Aorta (tissue), 5 donors: Measurements from ENCODE around the gene TADA1. TPM values are rescaled to one million over a fixed set of nuclear protein-coding genes. Genes with fewer than 3 reads are reported as not detected.
A peak's percentile ranks its signal among the peaks of the same experiment; 100 is the strongest.
"Not testable (repeated sequence)": the region's sequence is repeated elsewhere in the genome, so short reads cannot be mapped to it uniquely, and the experiment has no call there.

Experiments used
- ATAC-seq: fragments of 200-7000 bp; cut with Tn5 transposase; one replicate; pipeline ENCODE4 v1.9.1; 2022; ENCODE audit warnings: moderate library complexity; ENCODE audit not compliant: low FRiP score
- DNase-seq, 2 donors: peaks; one replicate each; pipeline ENCODE4 v3.0.0-alpha.2; 2020
- H3K27ac ChIP-seq, 2 donors: one replicate each; pipeline ENCODE4 v1.5.1; 2013; ENCODE audit warnings: low read length in 2 of 2, mild to moderate bottlenecking in 2 of 2, moderate library complexity in 2 of 2, control low read depth in 1 of 2, inconsistent platforms in 1 of 2, low read depth in 1 of 2
- H3K27me3 ChIP-seq, 2 donors: one replicate each; pipeline ENCODE4 v1.6.1; 2013; ENCODE audit warnings: control low read depth in 1 of 2, low read length in 1 of 2, mild to moderate bottlenecking in 1 of 2, moderate library complexity in 1 of 2; ENCODE audit not compliant: insufficient read depth in 2 of 2, control insufficient read depth in 1 of 2
- H3K36me3 ChIP-seq, 2 donors: one replicate each; pipeline ENCODE4 v1.6.1; 2013; ENCODE audit warnings: control low read depth in 1 of 2, low read length in 1 of 2, mild to moderate bottlenecking in 1 of 2; ENCODE audit not compliant: insufficient read depth in 2 of 2, control insufficient read depth in 1 of 2
- H3K4me1 ChIP-seq, 2 donors: one replicate each; pipeline ENCODE4 v1.6.1; 2013; ENCODE audit warnings: low read length in 2 of 2, control low read depth in 1 of 2, mild to moderate bottlenecking in 1 of 2, moderate library complexity in 1 of 2; ENCODE audit not compliant: insufficient read depth in 2 of 2, control insufficient read depth in 1 of 2
- H3K4me3 ChIP-seq, 2 donors: one replicate each; pipeline ENCODE4 v1.5.1; 2013; ENCODE audit warnings: low read length in 2 of 2, control low read depth in 1 of 2, mild to moderate bottlenecking in 1 of 2
- H3K9me3 ChIP-seq: one replicate; pipeline ENCODE4 v1.6.1; 2013; ENCODE audit warnings: mild to moderate bottlenecking, low read length; ENCODE audit not compliant: control insufficient read depth
- WGBS, 2 donors: extraction: QIAGEN DNeasy Blood & Tissue Kit; methylation state at CpG; one replicate each; pipeline ENCODE4 v1.1.7; 2013; 5-methylcytosine and 5-hydroxymethylcytosine counted together
- intact Hi-C, 2 donors: fragments of 100-400 bp; cut with DNase I; formaldehyde crosslinking; loops; one replicate each; pipeline versions ENCODE4 v1.14.2 to v1.15.0; 2022
- polyA plus RNA-seq, 2 donors: library from polyadenylated mRNA; stranded (reverse); fragments of 200-250 nt; gene quantifications; one replicate each; pipeline ENCODE4 v1.2.3, GENCODE V29; 2013
- total RNA-seq, 2 donors: library from RNA; stranded (reverse); fragmentation: NEBNext Ultra II Directional; extraction: Animal tissue kit (Norgen Biotek cat#: 25700); gene quantifications; one replicate each; pipeline ENCODE4 v1.2.1, GENCODE V29; 2021
- donor health status: healthy with polysubstance abuse.
- donor health status: Bipolar disorder and iron deficiency.
- donor health status: DM: no; HTN: no; CAD: no.
- donor health status: DM: no; HTN: no; CAD: no.
- donor health status: DM: yes; HTN: yes; CAD: no.

Gene TADA1
- total and polyA plus RNA-seq, 4 donors = 6.1 to 9.4 (median 6.6) TPM

- Histone ChIP-seq H3K36me3 (no peaks in the 10 kb centered on the region), H3K4me1 (no peaks in the 10 kb centered on the region), H3K4me3 (no peak overlapping the region), H3K27me3 (no peaks in the 10 kb centered on the region), H3K9me3 (no peaks in the 10 kb centered on the region), H3K27ac (no peak overlapping the region)
- ATAC-seq = no peak
- WGBS, 2 donors = 65 to 83% methylated on average over 2 of the region's 2 CpGs
- intact Hi-C loops = no loop called here
- no peak for DNase-seq
Measured at GRCh38 chr1:166882893-166883292, 6.8 kb upstream of the TADA1 start.

GRCh38 chr1:166878173-166878917 is 2.3 kb upstream of the TADA1 start:
- DNase-seq, H3K36me3 ChIP-seq, ATAC-seq, H3K9me3 ChIP-seq, intact Hi-C loops, H3K27ac ChIP-seq, H3K27me3 ChIP-seq, H3K4me3 ChIP-seq, H3K4me1 ChIP-seq: not testable (repeated sequence)
- 96 to 97% methylated on average over 15 to 19 of the region's 21 CpGs for WGBS, 2 donors

- peak overlapping the region in 1 of 2 donors; percentile 38 for H3K4me3 ChIP-seq
- WGBS, 2 donors = 0% methylated on average over 7 of the region's 7 CpGs
- intact Hi-C loops = loop anchor here in 1 of 2 donors (2.0 kb wide), 1 partner anchor 38 kb away; the partner anchor contains the start of gene POGK
- H3K9me3 ChIP-seq = no peaks in the 10 kb centered on the region
- ATAC-seq (no peak), DNase-seq (no peak)
- no peaks in the 10 kb centered on the region for H3K27me3 ChIP-seq
- H3K4me1 ChIP-seq = no peaks in the 10 kb centered on the region
- no peaks in the 10 kb centered on the region for H3K36me3 ChIP-seq
- no peak overlapping the region for H3K27ac ChIP-seq
Measured at GRCh38 chr1:166876540-166876838, 425 bp upstream of the TADA1 start.

- intact Hi-C loops = no loop called here
- H3K27ac ChIP-seq = peak overlapping the region in 1 of 2 donors; percentile 37
- no peaks in the 10 kb centered on the region for H3K4me1 ChIP-seq
- WGBS, 2 donors = 33 to 38% methylated on average over 8 of the region's 8 CpGs
- no peak for DNase-seq
- no peaks in the 10 kb centered on the region for H3K36me3 ChIP-seq
- H3K9me3 ChIP-seq = no peaks in the 10 kb centered on the region
- peak overlapping the region; percentile 52 to 95 for H3K4me3 ChIP-seq
- no peak for ATAC-seq
- no peaks in the 10 kb centered on the region for H3K27me3 ChIP-seq
Measured at GRCh38 chr1:166875302-166875733, 746 bp downstream of the TADA1 start.

DNA sequence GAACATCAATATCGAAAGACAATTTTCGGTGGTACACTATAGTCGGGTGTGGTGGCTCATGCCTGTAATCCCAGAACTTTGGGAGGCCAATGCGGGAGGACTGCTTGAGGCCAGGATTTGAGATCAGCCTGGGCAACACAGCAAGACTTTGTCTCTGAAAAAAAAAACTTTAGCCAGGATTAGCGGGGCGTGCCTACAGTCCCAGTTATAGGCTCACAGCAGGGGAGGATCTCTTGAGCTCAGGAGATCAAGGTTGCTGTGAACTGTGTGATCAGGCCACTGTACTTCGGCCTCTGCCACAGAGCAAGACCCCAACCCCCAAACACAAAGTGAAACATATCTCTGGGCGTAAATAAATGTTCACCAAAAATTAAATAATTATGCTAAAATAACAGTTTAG is 1.6 kb downstream of the TADA1 start:
- Histone ChIP-seq H3K4me1 (no peaks in the 10 kb centered on the region), H3K9me3 (no peaks in the 10 kb centered on the region), H3K27ac (no peak overlapping the region), H3K4me3 (no peak overlapping the region), H3K27me3 (no peaks in the 10 kb centered on the region), H3K36me3 (no peaks in the 10 kb centered on the region)
- ATAC-seq (no peak), DNase-seq (no peak)
- 96 to 99% methylated on average over 8 of the region's 8 CpGs for WGBS, 2 donors
- intact Hi-C loops = no loop called here

DNA sequence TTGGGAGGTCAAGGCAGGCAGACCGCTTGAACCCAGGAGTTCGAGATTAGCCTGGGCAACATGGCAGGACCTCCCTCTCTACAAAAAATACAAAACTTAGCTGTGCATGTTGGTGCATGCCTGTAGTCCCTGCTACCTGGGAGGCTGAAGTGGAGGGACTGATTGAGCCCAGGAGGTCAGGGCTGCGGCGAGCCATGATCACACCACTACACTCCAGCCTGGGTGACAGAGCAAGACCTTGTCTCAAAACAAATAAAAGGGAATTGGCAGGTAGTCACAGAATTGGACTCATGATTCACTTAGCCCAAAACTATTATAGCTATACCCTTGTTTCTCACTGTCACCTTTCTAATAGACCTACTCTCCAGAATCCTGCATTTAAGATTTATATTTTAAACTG is 5.5 kb downstream of the TADA1 start:
- no peak for ATAC-seq
- intact Hi-C loops = no loop called here

GRCh38 chr1:166869318-166870099 is 6.6 kb downstream of the TADA1 start:
- DNase-seq (no peak), ATAC-seq (no peak)
- no peaks in the 10 kb centered on the region for H3K4me1 ChIP-seq
- peaks cover 0 to 2% of the 10 kb centered on the region in 2 donors for H3K36me3 ChIP-seq
- intact Hi-C loops = no loop called here
- no peak overlapping the region for H3K4me3 ChIP-seq
- no peak overlapping the region for H3K27ac ChIP-seq
- no peaks in the 10 kb centered on the region for H3K27me3 ChIP-seq
- 60 to 66% methylated on average over 3 of the region's 3 CpGs for WGBS, 2 donors
- no peaks in the 10 kb centered on the region for H3K9me3 ChIP-seq

More for the DNA sequence above, 5.5 kb downstream of the TADA1 start:
- H3K4me3 ChIP-seq = no peak overlapping the region
- no peaks in the 10 kb centered on the region for H3K4me1 ChIP-seq
- peaks cover 0 to 2% of the 10 kb centered on the region in 2 donors for H3K36me3 ChIP-seq
- 97 to 99% methylated on average over 4 of the region's 4 CpGs for WGBS, 2 donors
- DNase-seq = no peak
- H3K27ac ChIP-seq = no peak overlapping the region
- H3K27me3 ChIP-seq = no peaks in the 10 kb centered on the region
- no peaks in the 10 kb centered on the region for H3K9me3 ChIP-seq

GRCh38 chr1:166868639-166869038 is 7.4 kb downstream of the TADA1 start:
- Histone ChIP-seq H3K4me1 (no peaks in the 10 kb centered on the region), H3K27ac (no peak overlapping the region), H3K4me3 (no peak overlapping the region), H3K36me3 (peaks cover 0 to 2% of the 10 kb centered on the region in 2 donors), H3K9me3 (no peaks in the 10 kb centered on the region), H3K27me3 (no peaks in the 10 kb centered on the region)
- DNase-seq (no peak), ATAC-seq (no peak)
- 85 to 90% methylated on average over 7 of the region's 7 CpGs for WGBS, 2 donors
- intact Hi-C loops = no loop called here

- intact Hi-C loops = no loop called here
- Histone ChIP-seq H3K4me1 (no peaks in the 10 kb centered on the region), H3K27ac (no peak overlapping the region), H3K4me3 (no peak overlapping the region), H3K9me3 (no peaks in the 10 kb centered on the region), H3K27me3 (no peaks in the 10 kb centered on the region), H3K36me3 (peaks cover 2 to 4% of the 10 kb centered on the region in 2 donors)
- 37 to 47% methylated on average over 5 of the region's 5 CpGs for WGBS, 2 donors
- peak; percentile 60 for ATAC-seq
- DNase-seq = no peak
Measured at GRCh38 chr1:166865926-166866325, 10.1 kb downstream of the TADA1 start.
